WTC11 (cell line): ENCODE measurements around the gene FGA. TPM values are rescaled to one million over a fixed set of nuclear protein-coding genes. Genes with fewer than 3 reads are reported as not detected.

Source experiments
- ATAC-seq: fragments of 200-7000 bp; cut with Tn5 transposase; 2 replicates; pipeline ENCODE4 v1.10.0; 2021; ENCODE audit warnings: mild to moderate bottlenecking, moderate library complexity
- CTCF ChIA-PET: fragments of 300-600 bp; sonication (Branson Sonifier 250); formaldehyde crosslinking; loops from one replicate; lab custom pipeline; 2021; ENCODE audit warnings: antibody characterized with exemption; lab: Charles Lee
- POLR2A ChIA-PET: fragments of 350-600 bp; sonication (Branson Sonifier 250); formaldehyde crosslinking; loops from one replicate; lab custom pipeline; 2021; ENCODE audit warnings: antibody characterized with exemption; lab: Charles Lee
- DNase-seq: peaks from one replicate; pipeline ENCODE4 v3.0.0; 2021; ENCODE audit warnings: low spot score
- H3K27ac Mint-ChIP-seq: 2 replicates; pipeline ENCODE4 v1.8.0; 2021; ENCODE audit warnings: mixed read lengths
- H3K27me3 Mint-ChIP-seq: 2 replicates; pipeline ENCODE4 v1.8.0; 2021; ENCODE audit warnings: low read depth, mild to moderate bottlenecking, moderate library complexity, mixed read lengths
- H3K36me3 Mint-ChIP-seq: 2 replicates; pipeline ENCODE4 v1.8.0; 2021; ENCODE audit warnings: mixed read lengths
- H3K4me1 Mint-ChIP-seq: 2 replicates; pipeline ENCODE4 v1.8.0; 2022; ENCODE audit warnings: mixed read lengths
- H3K4me3 Mint-ChIP-seq: 2 replicates; pipeline ENCODE4 v1.8.0; 2021; ENCODE audit warnings: mild to moderate bottlenecking, moderate library complexity, mixed read lengths
- H3K9me3 Mint-ChIP-seq: 2 replicates; pipeline ENCODE4 v1.8.0; 2021; ENCODE audit warnings: mixed read lengths
- ATF1 ChIP-seq: sonication (generic); formaldehyde crosslinking; IDR thresholded peaks from 2 replicates; pipeline ENCODE4 v1.8.1; 2023; ENCODE audit warnings: mild to moderate bottlenecking, moderate library complexity, missing genetic modification reagents
- ATF2 ChIP-seq: sonication (generic); formaldehyde crosslinking; IDR thresholded peaks from 2 replicates; pipeline ENCODE4 v1.8.1; 2022; ENCODE audit warnings: low read depth, missing genetic modification reagents, borderline replicate concordance
- E2F1 ChIP-seq: sonication (generic); formaldehyde crosslinking; IDR thresholded peaks from 2 replicates; pipeline ENCODE4 v1.8.0; 2022; ENCODE audit warnings: mild to moderate bottlenecking, missing genetic modification reagents
- E2F4 ChIP-seq: sonication (generic); formaldehyde crosslinking; IDR thresholded peaks from 2 replicates; pipeline ENCODE4 v1.8.1; 2022; ENCODE audit warnings: low read depth, mild to moderate bottlenecking, moderate library complexity, missing genetic modification reagents, borderline replicate concordance
- GABPB1 ChIP-seq: sonication (generic); formaldehyde crosslinking; IDR thresholded peaks from 2 replicates; pipeline ENCODE4 v1.8.1; 2023; ENCODE audit warnings: mild to moderate bottlenecking, missing genetic modification reagents
- GTF2I ChIP-seq: fragments of 250-450 bp; sonication (Bioruptor Pico); conservative IDR thresholded peaks from 2 replicates; pipeline ENCODE4 v1.4.0; 2021; ENCODE audit warnings: mild to moderate bottlenecking
- HMGA2 ChIP-seq: fragments of 250-450 bp; sonication (Bioruptor Pico); IDR thresholded peaks from 2 replicates; pipeline ENCODE4 v1.4.0; 2021; ENCODE audit warnings: mild to moderate bottlenecking, moderate library complexity
- JUN ChIP-seq: sonication (generic); formaldehyde crosslinking; IDR thresholded peaks from 2 replicates; pipeline ENCODE4 v1.8.0; 2023; ENCODE audit warnings: mild to moderate bottlenecking, missing genetic modification reagents
- MXD4 ChIP-seq: fragments of 250-450 bp; sonication (Bioruptor Pico); IDR thresholded peaks from 2 replicates; pipeline ENCODE4 v1.8.0; 2021; ENCODE audit warnings: mild to moderate bottlenecking, moderate library complexity, borderline replicate concordance
- MYBL2 ChIP-seq: sonication (generic); formaldehyde crosslinking; IDR thresholded peaks from 2 replicates; pipeline ENCODE4 v1.8.1; 2023; ENCODE audit warnings: mild to moderate bottlenecking, moderate library complexity, missing genetic modification reagents
- NFE2L1 ChIP-seq: sonication (generic); formaldehyde crosslinking; IDR thresholded peaks from 2 replicates; pipeline ENCODE4 v1.8.1; 2023; ENCODE audit warnings: missing genetic modification reagents
- RORB ChIP-seq: fragments of 250-450 bp; sonication (Bioruptor Pico); IDR thresholded peaks from 2 replicates; pipeline ENCODE4 v1.9.0; 2021; ENCODE audit warnings: mild to moderate bottlenecking
- SMAD3 ChIP-seq: sonication (generic); formaldehyde crosslinking; IDR thresholded peaks from 2 replicates; pipeline ENCODE4 v1.8.0; 2022; ENCODE audit warnings: missing genetic modification reagents, mild to moderate bottlenecking, borderline replicate concordance
- STAT6 ChIP-seq: sonication (generic); formaldehyde crosslinking; conservative IDR thresholded peaks from 2 replicates; pipeline ENCODE4 v1.8.1; 2023; ENCODE audit warnings: mild to moderate bottlenecking, low read depth, missing genetic modification reagents, moderate library complexity
- ZMAT4 ChIP-seq: fragments of 250-450 bp; sonication (Bioruptor Pico); IDR thresholded peaks from 2 replicates; pipeline ENCODE4 v1.9.0; 2021; ENCODE audit warnings: mild to moderate bottlenecking
- ZNF396 ChIP-seq: fragments of 250-450 bp; sonication (Bioruptor Pico); IDR thresholded peaks from 2 replicates; pipeline ENCODE4 v1.8.0; 2021; ENCODE audit warnings: mild to moderate bottlenecking, moderate library complexity, borderline replicate concordance
- ZNF416 ChIP-seq: fragments of 250-450 bp; sonication (Bioruptor Pico); IDR thresholded peaks from 2 replicates; pipeline ENCODE4 v1.9.0; 2021; ENCODE audit warnings: mild to moderate bottlenecking, inconsistent platforms
- ZNF423 ChIP-seq: fragments of 250-450 bp; sonication (Bioruptor Pico); IDR thresholded peaks from 2 replicates; pipeline ENCODE4 v2.1.2; 2022; ENCODE audit warnings: mild to moderate bottlenecking, moderate library complexity
- ZNF532 ChIP-seq: fragments of 250-450 bp; sonication (Bioruptor Pico); IDR thresholded peaks from 2 replicates; pipeline ENCODE4 v1.9.0; 2021; ENCODE audit warnings: mild to moderate bottlenecking, borderline replicate concordance
- ZNF671 ChIP-seq: fragments of 250-450 bp; sonication (Bioruptor Pico); IDR thresholded peaks from 2 replicates; pipeline ENCODE4 v1.8.0; 2021; ENCODE audit warnings: mild to moderate bottlenecking
- total RNA-seq: library from RNA; stranded (reverse); gene quantifications from 3 replicates; pipeline ENCODE4 v1.2.3, GENCODE V29; 2021
- TF ChIP-seq, protein P1 (sequence below): fragments of 250-450 bp; sonication (Bioruptor Pico); IDR thresholded peaks from 2 replicates; pipeline ENCODE4 v1.8.0; 2021; ENCODE audit warnings: mild to moderate bottlenecking

Gene FGA
- total RNA-seq, 1 experiment from 2014 or later, result 3.2 TPM

GRCh38 chr4:154612472-154613414 lies 22.2 kb upstream of the FGA start, which contains the start of gene FGG:
TSS of gene FGG (minus strand) at chr4:154612656. CDS start at chr4:154612609, 47 bp downstream.
- no peak for DNase-seq
- H3K36me3 Mint-ChIP-seq, result no peaks in the 10 kb centered on the region
- no peak within 1 kb of the TSS for H3K27ac Mint-ChIP-seq
- H3K27me3 Mint-ChIP-seq, result no peaks in the 10 kb centered on the region; the same call in 1 of the 2 replicates
- ChIA-PET CTCF (interaction anchor here (0.6 to 3.9 kb wide), 4 partner anchors 14 to 61 kb away, joined by 4 to 23 read pairs (median 4); no protein-coding TSS in a partner anchor), POLR2A (no interaction called here)
- TF ChIP-seq RORB (CRISPR knock-in tag) (no peak), GABPB1 (CRISPR knock-in tag) (peak; percentile 95)
- no peak; the same call in 1 of the 2 replicates for ATAC-seq
- peaks cover 4% of the 10 kb centered on the region for H3K4me1 Mint-ChIP-seq
- no peak within 1 kb of the TSS for H3K4me3 Mint-ChIP-seq
- no peaks in the 10 kb centered on the region for H3K9me3 Mint-ChIP-seq

DNA sequence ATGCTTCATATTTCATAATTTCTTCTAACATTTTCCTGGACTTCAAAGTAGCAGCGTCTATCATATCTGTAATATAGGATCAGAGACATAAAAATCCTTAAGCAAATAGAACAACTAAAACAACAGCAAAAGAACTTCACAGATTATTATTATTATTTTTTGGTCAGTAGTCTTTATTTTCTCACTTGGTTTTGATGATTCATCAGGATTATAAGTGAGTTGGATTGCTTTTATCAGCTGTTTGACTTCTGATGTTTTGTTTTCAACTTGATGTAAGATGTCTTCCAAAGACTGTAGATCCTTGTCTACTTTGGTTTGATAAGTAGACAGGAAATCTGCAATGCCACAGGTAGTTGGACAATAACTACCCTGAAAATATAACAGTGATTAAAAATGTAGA lies 21.3 kb upstream of the FGA start:
- Mint-ChIP-seq H3K36me3 (no peaks in the 10 kb centered on the region), H3K27me3 (no peaks in the 10 kb centered on the region), H3K27ac (no peak overlapping the region), H3K4me1 (no peaks in the 10 kb centered on the region), H3K9me3 (no peaks in the 10 kb centered on the region), H3K4me3 (no peak overlapping the region)
- no peak for DNase-seq
- ATAC-seq, result no peak
- CTCF ChIA-PET, result interaction anchor here (3.9 kb wide), 1 partner anchor 53 kb away, joined by 23 read pairs; no protein-coding TSS in a partner anchor
- POLR2A ChIA-PET, result no interaction called here
- TF ChIP-seq, protein P1, sequence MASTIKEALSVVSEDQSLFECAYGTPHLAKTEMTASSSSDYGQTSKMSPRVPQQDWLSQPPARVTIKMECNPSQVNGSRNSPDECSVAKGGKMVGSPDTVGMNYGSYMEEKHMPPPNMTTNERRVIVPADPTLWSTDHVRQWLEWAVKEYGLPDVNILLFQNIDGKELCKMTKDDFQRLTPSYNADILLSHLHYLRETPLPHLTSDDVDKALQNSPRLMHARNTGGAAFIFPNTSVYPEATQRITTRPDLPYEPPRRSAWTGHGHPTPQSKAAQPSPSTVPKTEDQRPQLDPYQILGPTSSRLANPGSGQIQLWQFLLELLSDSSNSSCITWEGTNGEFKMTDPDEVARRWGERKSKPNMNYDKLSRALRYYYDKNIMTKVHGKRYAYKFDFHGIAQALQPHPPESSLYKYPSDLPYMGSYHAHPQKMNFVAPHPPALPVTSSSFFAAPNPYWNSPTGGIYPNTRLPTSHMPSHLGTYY (CRISPR knock-in tag), result no peak
- TF ChIP-seq ATF1 (CRISPR knock-in tag), result no peak
- TF ChIP-seq SMAD3 (CRISPR knock-in tag), result no peak
- no peak for TF ChIP-seq STAT6
- no peak for TF ChIP-seq MXD4 (CRISPR knock-in tag)
- TF ChIP-seq ZNF423, result no peak
- no peak for TF ChIP-seq E2F4 (CRISPR knock-in tag)
- no peak for TF ChIP-seq JUN (CRISPR knock-in tag)
- TF ChIP-seq ZMAT4 (CRISPR knock-in tag), result no peak
- TF ChIP-seq ZNF396 (CRISPR knock-in tag), result no peak
- TF ChIP-seq ZNF671 (CRISPR knock-in tag), result no peak
- no peak for TF ChIP-seq MYBL2 (CRISPR knock-in tag)
- no peak for TF ChIP-seq HMGA2 (CRISPR knock-in tag)
- no peak for TF ChIP-seq E2F1
- no peak for TF ChIP-seq ZNF416 (CRISPR knock-in tag)
- no peak for TF ChIP-seq GTF2I (CRISPR knock-in tag)
- TF ChIP-seq NFE2L1 (CRISPR knock-in tag), result no peak
- TF ChIP-seq ATF2 (CRISPR knock-in tag), result no peak
- TF ChIP-seq ZNF532 (CRISPR knock-in tag), result no peak
